KMS-11 (cell line): ENCODE measurements around the gene RNF220.

ENCODE experiments used
- H2AFZ ChIP-seq: fragments of 200-600 bp; sonication (generic); 2 replicates; pipeline ENCODE4 v1.6.1; 2016; ENCODE audit warnings: antibody characterized with exemption, mixed run types, low read depth
- H3K27ac ChIP-seq: fragments of 200-600 bp; sonication (generic); 2 replicates; pipeline ENCODE4 v1.6.1; 2016; ENCODE audit warnings: mild to moderate bottlenecking, mixed run types
- H3K27me3 ChIP-seq: fragments of 200-600 bp; sonication (generic); 2 replicates; pipeline ENCODE4 v1.6.1; 2017; ENCODE audit warnings: mild to moderate bottlenecking, low read depth, mixed run types, moderate library complexity; ENCODE audit not compliant: insufficient read depth
- H3K36me3 ChIP-seq: fragments of 200-600 bp; sonication (generic); 2 replicates; pipeline ENCODE4 v1.6.1; 2017; ENCODE audit warnings: mild to moderate bottlenecking, mixed run types; ENCODE audit not compliant: insufficient read depth
- H3K4me1 ChIP-seq: fragments of 200-600 bp; sonication (generic); 2 replicates; pipeline ENCODE4 v1.6.1; 2016; ENCODE audit warnings: mild to moderate bottlenecking, low read depth, mixed run types; ENCODE audit not compliant: poor library complexity, severe bottlenecking
- H3K4me2 ChIP-seq: fragments of 200-600 bp; sonication (generic); 2 replicates; pipeline ENCODE4 v1.7.0; 2016; ENCODE audit warnings: mild to moderate bottlenecking, mixed run types
- H3K4me3 ChIP-seq: fragments of 200-600 bp; sonication (generic); IDR thresholded peaks from 2 replicates; pipeline ENCODE4 v1.6.1; 2017; ENCODE audit warnings: low read depth, low read length, mixed read lengths; ENCODE audit not compliant: insufficient read depth
- H3K79me2 ChIP-seq: fragments of 200-600 bp; sonication (generic); 2 replicates; pipeline ENCODE4 v1.6.1; 2016; ENCODE audit warnings: low read depth, mixed run types; ENCODE audit not compliant: insufficient read depth
- H3K9ac ChIP-seq: fragments of 200-600 bp; sonication (generic); 2 replicates; pipeline ENCODE4 v1.6.1; 2016; ENCODE audit warnings: mild to moderate bottlenecking, mixed run types
- H4K20me1 ChIP-seq: fragments of 200-600 bp; sonication (generic); 2 replicates; pipeline ENCODE4 v1.6.1; 2016; ENCODE audit warnings: mild to moderate bottlenecking, mixed run types; ENCODE audit not compliant: insufficient read depth
- TF ChIP-seq, protein P1 (sequence below): fragments of 200-600 bp; sonication (generic); conservative IDR thresholded peaks from 2 replicates; pipeline ENCODE4 v1.6.1; 2017; ENCODE audit warnings: low read depth, mild to moderate bottlenecking, antibody characterized with exemption, low read length, moderate library complexity, mixed read lengths

RNF220 gene

DNA sequence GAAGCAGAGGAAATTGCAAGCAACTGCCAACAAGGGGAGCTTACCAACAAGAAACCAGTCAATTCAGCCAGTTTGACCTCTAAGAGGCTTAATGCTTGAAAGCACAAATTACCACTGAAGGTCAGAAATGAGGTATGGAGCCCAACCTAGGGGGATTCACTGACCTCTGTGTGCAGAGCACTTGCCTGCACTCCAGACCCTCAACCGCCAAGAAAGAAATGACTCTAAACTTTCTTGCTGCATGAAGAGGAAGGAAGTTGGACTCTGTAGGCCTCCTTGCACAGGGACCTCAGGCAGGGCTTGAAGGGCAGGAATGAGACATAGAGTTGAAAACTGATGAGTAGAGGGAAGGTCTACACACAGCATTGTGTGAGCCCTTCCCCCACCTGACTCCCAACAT is 279.5 kb downstream of the RNF220 start:
- no peak overlapping the region for H3K27ac ChIP-seq
- no peaks in the 10 kb centered on the region for H3K36me3 ChIP-seq
- no peak overlapping the region for H2AFZ ChIP-seq
- H3K27me3 ChIP-seq = no peaks in the 10 kb centered on the region
- no peak overlapping the region for H3K4me2 ChIP-seq
- H4K20me1 ChIP-seq = no peaks in the 10 kb centered on the region
- TF ChIP-seq, protein P1, sequence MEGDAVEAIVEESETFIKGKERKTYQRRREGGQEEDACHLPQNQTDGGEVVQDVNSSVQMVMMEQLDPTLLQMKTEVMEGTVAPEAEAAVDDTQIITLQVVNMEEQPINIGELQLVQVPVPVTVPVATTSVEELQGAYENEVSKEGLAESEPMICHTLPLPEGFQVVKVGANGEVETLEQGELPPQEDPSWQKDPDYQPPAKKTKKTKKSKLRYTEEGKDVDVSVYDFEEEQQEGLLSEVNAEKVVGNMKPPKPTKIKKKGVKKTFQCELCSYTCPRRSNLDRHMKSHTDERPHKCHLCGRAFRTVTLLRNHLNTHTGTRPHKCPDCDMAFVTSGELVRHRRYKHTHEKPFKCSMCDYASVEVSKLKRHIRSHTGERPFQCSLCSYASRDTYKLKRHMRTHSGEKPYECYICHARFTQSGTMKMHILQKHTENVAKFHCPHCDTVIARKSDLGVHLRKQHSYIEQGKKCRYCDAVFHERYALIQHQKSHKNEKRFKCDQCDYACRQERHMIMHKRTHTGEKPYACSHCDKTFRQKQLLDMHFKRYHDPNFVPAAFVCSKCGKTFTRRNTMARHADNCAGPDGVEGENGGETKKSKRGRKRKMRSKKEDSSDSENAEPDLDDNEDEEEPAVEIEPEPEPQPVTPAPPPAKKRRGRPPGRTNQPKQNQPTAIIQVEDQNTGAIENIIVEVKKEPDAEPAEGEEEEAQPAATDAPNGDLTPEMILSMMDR = no peak
- no peaks in the 10 kb centered on the region for H3K4me1 ChIP-seq
- H3K79me2 ChIP-seq = no peaks in the 10 kb centered on the region
- H3K4me3 ChIP-seq = no peak overlapping the region
- no peak overlapping the region for H3K9ac ChIP-seq

DNA sequence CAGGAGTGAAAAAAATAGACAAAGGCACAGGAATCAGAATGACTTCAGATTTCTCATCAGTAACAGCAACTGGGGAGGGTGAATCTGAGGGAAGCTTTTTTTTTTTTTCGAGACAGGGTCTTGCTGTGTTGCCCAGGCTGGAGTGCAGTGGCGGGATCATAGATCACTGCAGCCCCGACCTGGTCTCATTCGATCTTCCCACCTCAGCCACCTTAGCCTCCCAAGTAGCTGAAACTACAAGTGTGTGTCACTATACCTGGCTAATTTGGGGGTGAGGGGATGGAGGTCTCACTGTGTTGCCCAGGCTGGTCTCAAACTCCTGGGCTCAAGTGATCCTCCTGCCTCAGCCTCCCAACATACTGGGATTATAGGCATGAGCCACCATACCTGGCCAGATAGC is 280.2 kb downstream of the RNF220 start:
- H3K9ac ChIP-seq = no peak overlapping the region
- no peaks in the 10 kb centered on the region for H3K36me3 ChIP-seq
- no peak overlapping the region for H3K27ac ChIP-seq
- H3K79me2 ChIP-seq = no peaks in the 10 kb centered on the region
- H2AFZ ChIP-seq = no peak overlapping the region
- TF ChIP-seq, protein P1 = no peak
- no peaks in the 10 kb centered on the region for H4K20me1 ChIP-seq
- no peaks in the 10 kb centered on the region for H3K4me1 ChIP-seq
- no peaks in the 10 kb centered on the region for H3K27me3 ChIP-seq
- no peak overlapping the region for H3K4me3 ChIP-seq
- H3K4me2 ChIP-seq = no peak overlapping the region

DNA sequence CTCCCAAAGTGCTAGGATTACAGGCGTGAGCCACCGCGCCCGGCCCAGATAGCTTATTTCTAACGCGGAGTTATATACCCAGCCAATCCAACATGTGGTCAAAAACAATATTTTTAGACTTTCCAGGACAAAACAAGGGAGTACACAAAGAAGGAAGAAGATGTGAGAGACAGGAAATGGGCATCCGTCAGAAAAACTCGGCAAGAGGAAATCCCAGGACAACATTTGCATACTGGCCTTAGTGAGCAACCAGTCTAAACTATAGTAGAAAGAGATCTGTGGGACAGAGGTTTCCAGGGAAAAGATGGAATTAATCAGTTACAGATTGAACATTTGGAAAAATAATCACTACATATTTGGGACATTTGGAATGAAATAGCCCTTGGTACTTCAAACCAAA is 280.8 kb downstream of the RNF220 start:
- no peak overlapping the region for H3K4me2 ChIP-seq

DNA sequence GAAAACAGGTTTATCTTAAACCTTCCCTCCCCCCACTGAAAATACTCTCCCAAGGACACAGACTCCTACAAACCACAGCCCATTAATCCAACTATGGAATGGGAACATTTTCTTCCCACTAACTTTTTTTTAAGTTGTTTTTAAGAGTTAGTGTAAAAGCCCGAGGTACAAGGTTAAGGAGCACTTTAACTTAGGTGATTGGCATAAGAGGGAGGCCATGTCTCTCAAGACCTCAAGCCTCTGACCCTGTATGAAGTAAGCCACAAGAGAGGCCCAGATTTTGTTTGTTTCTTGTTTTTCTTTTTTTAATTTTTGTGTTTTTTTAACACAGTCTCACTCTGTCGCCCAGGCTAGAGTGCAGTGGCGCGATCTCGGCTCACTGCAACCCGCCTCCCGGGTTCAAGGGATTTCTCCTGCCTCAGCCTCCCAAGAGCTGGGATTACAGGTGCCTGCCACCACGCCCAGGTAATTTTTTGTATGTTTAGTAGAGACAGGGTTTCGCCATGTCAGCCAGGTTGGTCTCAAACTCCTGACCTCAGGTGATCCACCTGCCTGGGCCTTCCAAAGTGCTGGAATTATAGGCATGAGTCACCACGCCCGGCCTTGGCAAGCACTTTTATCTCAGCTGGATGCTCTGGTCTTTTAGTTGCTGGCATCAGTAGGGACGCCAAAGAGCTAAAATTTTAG is 283.8 kb downstream of the RNF220 start:
- Histone ChIP-seq H3K27ac (no peak overlapping the region), H3K27me3 (no peaks in the 10 kb centered on the region), H2AFZ (no peak overlapping the region), H4K20me1 (no peaks in the 10 kb centered on the region), H3K4me3 (no peak overlapping the region), H3K9ac (no peak overlapping the region), H3K79me2 (no peaks in the 10 kb centered on the region), H3K4me1 (peaks cover 5% of the 10 kb centered on the region), H3K36me3 (no peaks in the 10 kb centered on the region), H3K4me2 (no peak overlapping the region)
- TF ChIP-seq, protein P1 = no peak

More for the DNA sequence above, 280.8 kb downstream of the RNF220 start:
- TF ChIP-seq, protein P1 = no peak
- Histone ChIP-seq H3K4me1 (no peaks in the 10 kb centered on the region), H2AFZ (no peak overlapping the region), H3K27ac (no peak overlapping the region), H3K36me3 (no peaks in the 10 kb centered on the region), H3K79me2 (no peaks in the 10 kb centered on the region), H3K4me3 (no peak overlapping the region), H4K20me1 (no peaks in the 10 kb centered on the region), H3K9ac (no peak overlapping the region), H3K27me3 (no peaks in the 10 kb centered on the region)
